ENCODE measurements around the gene SERPINB10.
"Not testable (repeated sequence)": the region's sequence is repeated elsewhere in the genome, so short reads cannot be mapped to it uniquely, and the experiment has no call there.

The SERPINB10 gene

GRCh38 chr18:63892566-63892965 lies 15.2 kb upstream of the SERPINB10 start:
- DNase-seq (ENCODE audit: low read depth) = no peak

GRCh38 chr18:63894106-63894772 lies 13.5 kb upstream of the SERPINB10 start:
- DNase-seq (ENCODE audit: low read depth) = no peak

- no peak for DNase-seq (ENCODE audit: low read depth)
Observed at GRCh38 chr18:63895190-63895589, 12.6 kb upstream of the SERPINB10 start.

GRCh38 chr18:63897072-63897471 lies 10.7 kb upstream of the SERPINB10 start:
- DNase-seq (ENCODE audit: low read depth) = no peak

- no peak for DNase-seq (ENCODE audit: low read depth)
Observed at GRCh38 chr18:63899206-63899605, 8.6 kb upstream of the SERPINB10 start.

GRCh38 chr18:63903851-63904570 lies 3.7 kb upstream of the SERPINB10 start:
- DNase-seq (ENCODE audit: low read depth) = no peak

GRCh38 chr18:63904694-63905093 lies 3.1 kb upstream of the SERPINB10 start:
- no peak for DNase-seq (ENCODE audit: low read depth)

GRCh38 chr18:63905361-63905760 lies 2.4 kb upstream of the SERPINB10 start:
- DNase-seq (ENCODE audit: low read depth) = no peak

- no peak for DNase-seq (ENCODE audit: low read depth)
Observed at GRCh38 chr18:63906056-63906455, 1.7 kb upstream of the SERPINB10 start.

- no peak for DNase-seq (ENCODE audit: low read depth)
Observed at GRCh38 chr18:63908858-63909257, 1.1 kb downstream of the SERPINB10 start.

- no peak for DNase-seq (ENCODE audit: low read depth)
Observed at GRCh38 chr18:63909870-63910269, 2.1 kb downstream of the SERPINB10 start.

- no peak for DNase-seq (ENCODE audit: low read depth)
Observed at GRCh38 chr18:63917817-63918216, 10.1 kb downstream of the SERPINB10 start.

GRCh38 chr18:63922049-63922448 lies 14.3 kb downstream of the SERPINB10 start:
- DNase-seq (ENCODE audit: low read depth) = no peak

- no peak for DNase-seq (ENCODE audit: low read depth)
Observed at GRCh38 chr18:63924551-63924950, 16.8 kb downstream of the SERPINB10 start.

GRCh38 chr18:63928331-63928730 lies 20.6 kb downstream of the SERPINB10 start:
- DNase-seq (ENCODE audit: low read depth) = no peak

GRCh38 chr18:63929369-63929768 lies 21.6 kb downstream of the SERPINB10 start:
- DNase-seq (ENCODE audit: low read depth) = not testable (repeated sequence)

- no peak for DNase-seq (ENCODE audit: low read depth)
Observed at GRCh38 chr18:63930773-63931354, 23.1 kb downstream of the SERPINB10 start.

- DNase-seq (ENCODE audit: low read depth) = peak; percentile 24
Observed at GRCh38 chr18:63936156-63936931, 28.6 kb downstream of the SERPINB10 start.

GRCh38 chr18:63936932-63937393 lies 29.2 kb downstream of the SERPINB10 start:
- no peak for DNase-seq (ENCODE audit: low read depth)

- no peak for DNase-seq (ENCODE audit: low read depth)
Observed at GRCh38 chr18:63940008-63940407, 32.2 kb downstream of the SERPINB10 start.

GRCh38 chr18:63940543-63941050 lies 32.8 kb downstream of the SERPINB10 start:
- DNase-seq (ENCODE audit: low read depth) = not testable (repeated sequence)

Measured in stimulated activated CD8-positive, alpha-beta memory T cell treated with anti-CD3 and anti-CD28 coated beads, Interleukin-4, amount 100 ng/mL, for 24 hours (primary cell).